Liver (tissue), 3 donors: ENCODE measurements around the gene KLF3.

Source experiments
- ATF3 ChIP-seq: IDR thresholded peaks from 2 replicates; pipeline ENCODE4 v1.6.1; 2016; ENCODE audit warnings: antibody characterized with exemption
- EGR1 ChIP-seq, 2 donors: IDR thresholded peaks; 2 replicates each; pipeline ENCODE4 v1.6.1; 2016 to 2018; ENCODE audit warnings: antibody characterized with exemption in 2 of 2, low read depth in 2 of 2
- FOXA1 ChIP-seq: IDR thresholded peaks from 2 replicates; pipeline ENCODE4 v1.6.1; 2016; ENCODE audit warnings: antibody characterized with exemption
- GABPA ChIP-seq, 2 donors: IDR thresholded peaks in 1 of 2; conservative IDR thresholded peaks in 1 of 2; 2 replicates each; pipeline ENCODE4 v1.6.1; 2016; ENCODE audit warnings: antibody characterized with exemption in 2 of 2, mild to moderate bottlenecking in 1 of 2, moderate library complexity in 1 of 2
- SP1 ChIP-seq: IDR thresholded peaks from 2 replicates; pipeline ENCODE4 v1.6.1; 2018; ENCODE audit warnings: antibody characterized with exemption, mild to moderate bottlenecking
- TF ChIP-seq, protein P1 (sequence below): fragments of 150-350 bp; IDR thresholded peaks from 2 replicates; pipeline ENCODE4 v1.5.1; 2017; ENCODE audit warnings: improper control_type of control experiment, low read depth, low read length; ENCODE audit not compliant: missing input control
- TF ChIP-seq, protein P2 (sequence below): IDR thresholded peaks from 2 replicates; pipeline ENCODE4 v1.6.1; 2016; ENCODE audit warnings: antibody characterized with exemption
- TF ChIP-seq, protein P3 (sequence below): IDR thresholded peaks from 2 replicates; pipeline ENCODE4 v1.6.1; 2016; ENCODE audit warnings: antibody characterized with exemption
- donor health status: healthy.
- donor health status: healthy.

DNA sequence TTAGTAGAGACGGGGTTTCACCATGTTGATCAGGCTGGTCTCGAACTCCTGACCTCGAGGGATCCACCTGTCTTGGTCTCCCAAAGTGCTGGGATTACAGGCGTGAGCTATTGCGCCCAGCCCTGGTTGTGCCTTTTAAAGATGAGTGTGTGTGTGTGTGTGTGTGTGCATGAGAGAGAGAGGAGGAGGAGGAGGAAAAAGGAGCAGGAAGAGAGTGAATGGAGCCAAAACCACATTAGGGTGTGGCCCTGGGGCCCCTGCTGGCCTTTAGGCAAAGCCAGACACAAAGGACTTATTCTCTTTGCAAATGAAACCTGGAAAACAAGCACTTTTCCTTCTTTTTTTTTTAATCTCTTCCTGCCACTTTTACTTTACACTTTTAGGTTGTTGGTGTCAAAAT is 48.2 kb upstream of the KLF3 start:
- TF ChIP-seq GABPA (IDR thresholded peaks at IDR 0.05 in 1 of 2, conservative IDR thresholded peaks at IDR 0.05 in 1 of 2) (no peak), SP1 (no peak), FOXA1 (no peak), EGR1 (IDR thresholded peaks at IDR 0.05; ENCODE audit: low read depth in 2 of 2) (no peak), ATF3 (no peak)
- TF ChIP-seq, protein P1, sequence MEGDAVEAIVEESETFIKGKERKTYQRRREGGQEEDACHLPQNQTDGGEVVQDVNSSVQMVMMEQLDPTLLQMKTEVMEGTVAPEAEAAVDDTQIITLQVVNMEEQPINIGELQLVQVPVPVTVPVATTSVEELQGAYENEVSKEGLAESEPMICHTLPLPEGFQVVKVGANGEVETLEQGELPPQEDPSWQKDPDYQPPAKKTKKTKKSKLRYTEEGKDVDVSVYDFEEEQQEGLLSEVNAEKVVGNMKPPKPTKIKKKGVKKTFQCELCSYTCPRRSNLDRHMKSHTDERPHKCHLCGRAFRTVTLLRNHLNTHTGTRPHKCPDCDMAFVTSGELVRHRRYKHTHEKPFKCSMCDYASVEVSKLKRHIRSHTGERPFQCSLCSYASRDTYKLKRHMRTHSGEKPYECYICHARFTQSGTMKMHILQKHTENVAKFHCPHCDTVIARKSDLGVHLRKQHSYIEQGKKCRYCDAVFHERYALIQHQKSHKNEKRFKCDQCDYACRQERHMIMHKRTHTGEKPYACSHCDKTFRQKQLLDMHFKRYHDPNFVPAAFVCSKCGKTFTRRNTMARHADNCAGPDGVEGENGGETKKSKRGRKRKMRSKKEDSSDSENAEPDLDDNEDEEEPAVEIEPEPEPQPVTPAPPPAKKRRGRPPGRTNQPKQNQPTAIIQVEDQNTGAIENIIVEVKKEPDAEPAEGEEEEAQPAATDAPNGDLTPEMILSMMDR, result no peak
- TF ChIP-seq, protein P2, sequence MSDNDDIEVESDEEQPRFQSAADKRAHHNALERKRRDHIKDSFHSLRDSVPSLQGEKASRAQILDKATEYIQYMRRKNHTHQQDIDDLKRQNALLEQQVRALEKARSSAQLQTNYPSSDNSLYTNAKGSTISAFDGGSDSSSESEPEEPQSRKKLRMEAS, result no peak
- TF ChIP-seq, protein P3, sequence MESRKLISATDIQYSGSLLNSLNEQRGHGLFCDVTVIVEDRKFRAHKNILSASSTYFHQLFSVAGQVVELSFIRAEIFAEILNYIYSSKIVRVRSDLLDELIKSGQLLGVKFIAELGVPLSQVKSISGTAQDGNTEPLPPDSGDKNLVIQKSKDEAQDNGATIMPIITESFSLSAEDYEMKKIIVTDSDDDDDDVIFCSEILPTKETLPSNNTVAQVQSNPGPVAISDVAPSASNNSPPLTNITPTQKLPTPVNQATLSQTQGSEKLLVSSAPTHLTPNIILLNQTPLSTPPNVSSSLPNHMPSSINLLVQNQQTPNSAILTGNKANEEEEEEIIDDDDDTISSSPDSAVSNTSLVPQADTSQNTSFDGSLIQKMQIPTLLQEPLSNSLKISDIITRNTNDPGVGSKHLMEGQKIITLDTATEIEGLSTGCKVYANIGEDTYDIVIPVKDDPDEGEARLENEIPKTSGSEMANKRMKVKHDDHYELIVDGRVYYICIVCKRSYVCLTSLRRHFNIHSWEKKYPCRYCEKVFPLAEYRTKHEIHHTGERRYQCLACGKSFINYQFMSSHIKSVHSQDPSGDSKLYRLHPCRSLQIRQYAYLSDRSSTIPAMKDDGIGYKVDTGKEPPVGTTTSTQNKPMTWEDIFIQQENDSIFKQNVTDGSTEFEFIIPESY, result no peak
